ENCODE data around the gene BMP2K.

The BMP2K gene

GRCh38 chr4:78776079-78776728 lies at the start of gene BMP2K:
TSS of gene BMP2K (plus strand) at chr4:78776350. CDS start at chr4:78776544, 194 bp downstream.
- no peak for DNase-seq (ENCODE audit: low read depth)

- DNase-seq (ENCODE audit: low read depth) = no peak
Observed at GRCh38 chr4:78726546-78726945, 49.6 kb upstream of the BMP2K start.

- no peak for DNase-seq (ENCODE audit: low read depth)
Observed at GRCh38 chr4:78732332-78733104, 43.6 kb upstream of the BMP2K start.

- no peak for DNase-seq (ENCODE audit: low read depth)
Observed at GRCh38 chr4:78734441-78735162, 41.5 kb upstream of the BMP2K start.

GRCh38 chr4:78735697-78736096 lies 40.5 kb upstream of the BMP2K start:
- DNase-seq (ENCODE audit: low read depth) = no peak

- no peak for DNase-seq (ENCODE audit: low read depth)
Observed at GRCh38 chr4:78737035-78737434, 39.1 kb upstream of the BMP2K start.

- DNase-seq (ENCODE audit: low read depth) = no peak
Observed at GRCh38 chr4:78737973-78738372, 38.2 kb upstream of the BMP2K start.

GRCh38 chr4:78742300-78742699 lies 33.9 kb upstream of the BMP2K start:
- no peak for DNase-seq (ENCODE audit: low read depth)

- peak; percentile 97 for DNase-seq (ENCODE audit: low read depth)
Observed at GRCh38 chr4:78747475-78747922, 28.7 kb upstream of the BMP2K start.

- DNase-seq (ENCODE audit: low read depth) = peak; percentile 34
Observed at GRCh38 chr4:78748381-78748780, 27.8 kb upstream of the BMP2K start.

GRCh38 chr4:78749258-78749971 lies 26.7 kb upstream of the BMP2K start:
- DNase-seq (ENCODE audit: low read depth) = no peak

- peak; percentile 61 for DNase-seq (ENCODE audit: low read depth)
Observed at GRCh38 chr4:78749972-78750727, 26.0 kb upstream of the BMP2K start.

GRCh38 chr4:78753091-78753490 lies 23.1 kb upstream of the BMP2K start:
- no peak for DNase-seq (ENCODE audit: low read depth)

- no peak for DNase-seq (ENCODE audit: low read depth)
Observed at GRCh38 chr4:78754872-78755271, 21.3 kb upstream of the BMP2K start.

- no peak for DNase-seq (ENCODE audit: low read depth)
Observed at GRCh38 chr4:78756137-78756536, 20.0 kb upstream of the BMP2K start.

- DNase-seq (ENCODE audit: low read depth) = no peak
Observed at GRCh38 chr4:78756776-78757175, 19.4 kb upstream of the BMP2K start.

GRCh38 chr4:78757574-78757973 lies 18.6 kb upstream of the BMP2K start:
- no peak for DNase-seq (ENCODE audit: low read depth)

- DNase-seq (ENCODE audit: low read depth) = no peak
Observed at GRCh38 chr4:78758085-78758484, 18.1 kb upstream of the BMP2K start.

GRCh38 chr4:78762529-78762928 lies 13.6 kb upstream of the BMP2K start:
- DNase-seq (ENCODE audit: low read depth) = no peak

- DNase-seq (ENCODE audit: low read depth) = no peak
Observed at GRCh38 chr4:78763251-78763650, 12.9 kb upstream of the BMP2K start.

GRCh38 chr4:78763763-78764387 lies 12.3 kb upstream of the BMP2K start:
- no peak for DNase-seq (ENCODE audit: low read depth)

Measured in GM04503 (cell line).